HS-5 (cell line): ENCODE data around the gene RAB31.
A peak's percentile ranks its signal among the peaks of the same experiment; 100 is the strongest.

ENCODE experiments used
- DNase-seq: peaks from one replicate; pipeline ENCODE4 v3.0.0-alpha.2; 2012; ENCODE audit warnings: low read depth

Gene RAB31

DNA sequence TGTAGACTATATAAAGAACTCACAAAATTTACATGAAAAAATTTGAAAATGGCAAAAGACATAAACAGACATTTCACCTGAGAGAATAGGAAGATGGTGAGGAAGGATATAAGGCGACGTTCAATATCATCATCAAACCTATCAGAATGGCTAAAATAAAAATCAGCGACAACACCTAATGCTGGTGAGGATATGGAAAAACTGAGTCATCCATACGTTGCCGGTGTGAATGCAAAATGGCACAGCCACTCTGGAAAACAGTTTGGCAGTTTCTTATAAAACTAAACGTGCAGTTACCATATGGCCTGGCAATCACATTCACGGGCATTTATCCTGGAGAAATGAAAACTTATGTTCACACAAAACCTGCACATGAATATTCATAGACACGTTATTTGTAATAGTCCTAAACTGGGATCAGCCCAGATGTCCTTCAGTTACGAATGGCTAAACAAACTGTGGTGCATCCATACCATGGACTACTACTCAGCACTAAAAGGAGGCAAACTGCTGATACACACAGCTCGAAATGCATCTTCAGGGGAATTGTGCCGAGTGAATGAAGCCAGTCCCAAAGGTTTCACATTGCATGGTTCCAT is 114.6 kb downstream of the RAB31 start:
- DNase-seq, result no peak

DNA sequence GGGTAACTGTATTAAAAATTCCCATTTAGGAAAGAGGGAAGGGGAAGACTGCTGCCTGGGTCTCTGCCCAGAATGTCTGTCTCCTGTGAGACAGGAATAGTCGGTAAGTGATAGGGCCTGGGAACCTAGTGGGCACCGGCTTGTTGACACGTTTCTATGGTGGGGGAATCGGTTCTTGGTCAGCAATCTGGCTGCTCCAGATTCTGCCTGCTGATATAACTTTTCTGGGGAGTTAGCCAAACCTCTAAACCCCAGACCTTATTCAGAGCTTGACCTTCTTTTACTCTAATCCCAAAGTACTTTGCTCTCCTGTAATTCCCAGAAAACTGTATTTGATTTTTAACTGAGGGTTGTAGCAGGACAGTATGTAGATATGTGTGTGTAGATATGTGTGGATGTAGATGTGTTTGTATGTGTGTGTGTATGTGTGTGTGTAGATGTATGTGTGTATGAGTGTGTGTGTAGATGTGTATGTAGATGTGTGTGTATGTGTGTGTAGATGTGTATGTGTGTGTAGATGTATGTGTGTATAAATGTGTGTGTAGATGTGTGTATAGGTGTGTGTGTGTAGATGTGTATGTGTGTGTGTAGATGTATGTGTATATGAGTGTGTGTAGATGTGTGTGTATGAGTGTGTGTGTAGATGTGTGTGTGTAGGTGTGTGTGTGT is 115.8 kb downstream of the RAB31 start:
- no peak for DNase-seq

DNA sequence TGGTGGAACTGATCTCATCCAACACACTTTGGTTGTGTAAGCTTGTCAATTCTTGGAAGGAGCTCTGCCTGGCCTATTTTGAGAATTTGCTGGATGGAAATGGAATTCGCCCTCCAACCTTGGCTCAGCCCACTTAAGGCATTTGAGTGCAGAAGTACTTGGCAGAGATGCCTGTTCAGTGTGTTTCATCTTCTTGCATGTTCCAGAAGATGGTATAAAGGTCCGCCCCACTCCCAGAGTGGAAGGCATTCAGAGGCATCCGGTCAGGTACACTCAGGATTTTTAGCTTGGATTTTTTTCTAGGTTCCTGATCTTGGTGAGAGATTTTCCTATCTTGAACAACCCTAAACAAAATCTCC is 116.4 kb downstream of the RAB31 start:
- DNase-seq, result no peak

DNA sequence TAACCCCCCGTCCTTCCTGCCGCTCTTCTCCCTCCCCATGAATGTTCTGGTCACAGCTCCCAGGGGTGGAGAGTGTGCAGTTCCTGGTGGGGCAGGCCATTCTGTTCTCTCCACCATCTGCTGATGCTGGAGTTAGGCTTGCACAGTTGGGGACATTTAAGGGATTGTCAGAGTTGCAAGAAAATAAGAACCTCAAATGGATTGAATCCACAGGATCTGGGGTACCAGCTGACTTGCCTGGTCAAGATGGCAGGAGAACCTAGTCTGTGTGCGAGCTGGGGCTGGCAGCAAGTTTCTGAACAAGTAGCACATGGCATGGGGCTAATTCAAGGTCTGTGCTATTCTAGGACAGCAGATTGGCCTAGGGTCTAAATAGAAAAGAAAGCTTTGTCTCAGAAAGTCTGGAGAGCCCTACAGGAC is 116.9 kb downstream of the RAB31 start:
- no peak for DNase-seq

DNA sequence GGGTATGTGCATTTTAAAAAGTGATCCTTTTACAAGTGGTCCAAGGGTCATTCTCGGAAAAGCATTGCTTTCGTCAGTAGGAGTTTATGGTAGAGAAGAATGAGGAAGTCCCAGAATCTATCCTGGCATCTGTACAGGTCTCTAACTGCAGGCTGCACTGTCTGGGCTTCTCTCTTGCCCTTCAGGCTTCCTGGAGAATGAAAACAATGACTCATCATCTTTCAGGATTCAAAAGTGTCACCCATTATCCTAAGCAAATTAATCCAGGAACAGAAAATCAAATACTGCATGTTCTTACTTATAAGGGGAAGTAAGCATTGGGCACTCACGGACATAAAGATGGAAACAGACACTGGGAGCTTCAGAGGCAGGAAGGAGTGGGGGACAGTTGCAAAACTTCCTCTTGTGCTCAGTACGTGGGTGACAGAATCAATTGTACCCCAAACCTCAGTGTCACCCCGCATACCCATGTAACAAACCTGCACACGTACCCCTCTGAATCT is 117.5 kb downstream of the RAB31 start:
- peak; percentile 47 for DNase-seq

DNA sequence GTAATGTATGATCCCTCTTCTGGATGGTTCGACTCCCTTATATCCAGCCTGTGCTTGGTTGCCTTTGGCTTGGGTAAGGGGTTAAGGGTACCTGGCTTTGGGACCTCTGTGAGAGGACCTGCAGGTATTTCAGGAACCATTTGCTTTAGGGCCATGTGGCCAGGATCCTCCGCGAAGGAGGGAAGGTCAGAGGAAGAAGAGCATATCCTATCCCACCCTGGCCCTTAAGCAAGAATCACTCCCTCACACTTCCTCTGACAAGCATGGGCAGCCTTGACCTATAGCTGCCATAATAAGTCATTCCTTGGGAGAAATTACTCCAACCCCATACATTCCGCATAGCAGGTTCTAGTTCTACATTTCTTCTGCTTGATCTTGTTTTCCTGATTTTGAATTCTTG is 118.6 kb downstream of the RAB31 start:
- no peak for DNase-seq

DNA sequence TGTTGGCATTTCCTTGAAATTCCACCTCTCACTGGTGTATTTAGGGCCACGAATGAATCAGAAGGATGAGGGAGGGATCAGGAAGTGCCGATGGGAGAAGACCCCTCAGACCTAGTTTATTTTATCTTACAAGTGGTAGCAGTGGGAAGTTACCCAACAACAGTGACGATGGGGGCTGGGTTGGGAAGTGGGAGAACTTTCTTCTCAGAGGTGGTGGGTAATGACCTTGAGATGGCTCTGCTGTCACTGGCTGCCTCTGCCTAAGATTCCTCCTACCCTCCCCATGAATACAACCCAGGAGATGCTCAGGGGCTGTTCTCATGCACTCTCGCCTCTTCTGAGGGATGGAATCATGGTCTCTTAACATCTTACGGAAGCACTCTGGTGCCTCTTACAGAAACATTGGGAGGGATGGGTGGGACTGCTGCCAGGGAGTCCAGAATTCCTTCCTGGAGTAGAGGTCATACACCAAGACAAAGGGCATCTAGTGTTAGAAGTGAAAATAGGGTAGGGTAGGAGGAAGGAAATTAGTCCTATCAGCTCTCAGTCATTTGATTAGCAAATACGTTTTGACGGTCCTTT is 119.2 kb downstream of the RAB31 start:
- no peak for DNase-seq

DNA sequence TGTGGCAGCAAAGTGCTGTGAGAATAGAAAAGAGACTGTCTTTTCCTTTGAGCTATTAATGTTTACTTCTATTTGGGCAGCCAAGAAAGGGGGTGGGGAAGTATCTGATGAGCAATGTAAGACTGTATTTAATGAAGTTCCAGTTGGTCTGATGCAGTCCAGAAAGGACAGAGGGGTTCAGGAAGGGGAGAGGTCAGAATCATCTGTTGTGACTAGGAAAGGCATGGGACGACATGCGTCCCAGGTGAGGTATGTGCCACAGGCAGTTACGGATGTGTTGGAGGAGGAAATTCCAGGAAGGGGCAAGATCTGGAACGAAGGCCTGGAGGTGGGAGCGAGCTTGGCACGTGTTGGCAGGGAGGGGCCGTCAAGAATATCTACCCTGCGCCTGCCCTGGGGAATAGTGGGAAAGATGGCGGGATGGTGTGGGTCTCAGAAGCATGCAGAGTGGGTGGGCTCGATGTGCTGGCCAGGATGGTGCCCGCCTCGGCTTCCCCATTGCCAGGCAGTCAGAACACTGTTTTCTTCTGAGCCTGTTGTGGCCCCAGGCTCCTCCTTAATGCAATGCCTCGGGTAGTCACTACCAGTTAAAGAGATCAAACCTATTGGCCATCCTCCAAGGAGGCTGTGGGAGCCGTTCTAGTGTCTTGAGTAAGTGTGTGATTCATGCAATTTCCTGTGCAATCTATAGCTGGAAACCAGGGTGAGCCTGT is 119.8 kb downstream of the RAB31 start:
- DNase-seq, result peak; percentile 85

DNA sequence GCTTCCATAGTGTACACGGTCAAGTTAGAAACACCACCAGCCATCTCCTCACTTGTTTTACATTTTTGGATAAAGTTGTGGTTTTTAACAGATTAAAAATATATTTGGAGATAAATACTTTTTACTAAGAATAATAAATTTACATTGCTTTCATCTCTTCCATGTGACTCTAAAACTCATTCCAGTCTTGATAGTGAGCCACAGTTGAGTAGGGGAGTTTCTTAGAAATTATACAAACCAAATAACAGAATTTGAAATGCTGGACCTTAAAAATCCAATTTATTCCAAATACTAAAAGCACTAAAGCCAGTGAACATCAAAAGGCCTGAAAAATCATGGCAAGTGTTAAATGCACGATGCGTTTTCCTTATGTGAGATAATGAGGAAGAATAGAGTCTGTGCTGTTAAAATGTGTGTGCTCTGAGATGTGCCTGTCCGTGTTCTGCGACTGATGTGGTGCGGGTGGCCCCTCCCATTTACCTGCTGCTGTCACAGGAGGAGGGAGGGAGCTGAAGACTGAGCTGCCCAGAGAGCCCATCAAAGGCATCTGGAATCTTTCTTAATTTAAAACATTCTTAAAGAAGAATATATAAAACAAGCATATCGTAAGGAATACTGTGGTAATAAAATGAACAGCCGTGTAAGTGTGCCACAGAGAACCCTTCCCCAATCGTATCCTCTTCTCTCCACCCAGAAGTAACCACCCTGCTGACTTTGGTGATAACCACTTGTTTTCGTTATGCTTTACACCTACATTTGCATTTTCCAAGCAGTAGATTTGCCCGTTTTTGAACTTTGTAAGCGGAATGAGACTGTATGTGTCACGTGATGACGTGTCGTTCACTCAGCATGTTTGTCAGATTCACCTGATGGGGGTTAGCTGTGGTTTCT is 120.7 kb downstream of the RAB31 start:
- DNase-seq, result no peak

DNA sequence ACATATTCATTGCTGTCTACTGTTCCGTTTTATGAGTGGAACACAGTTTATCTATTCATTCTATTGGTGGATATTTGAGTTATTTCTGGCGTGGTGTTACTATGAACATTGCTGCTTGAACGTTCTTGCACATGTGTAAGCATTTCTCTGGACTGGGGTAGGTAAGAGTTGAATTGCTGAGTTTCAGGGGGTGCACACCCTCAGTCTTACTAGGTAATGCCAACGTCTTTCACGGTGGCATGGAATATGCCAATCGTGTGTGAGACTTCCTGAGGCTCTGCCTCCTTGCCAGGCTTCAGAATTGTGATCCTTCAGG is 121.3 kb downstream of the RAB31 start:
- no peak for DNase-seq

DNA sequence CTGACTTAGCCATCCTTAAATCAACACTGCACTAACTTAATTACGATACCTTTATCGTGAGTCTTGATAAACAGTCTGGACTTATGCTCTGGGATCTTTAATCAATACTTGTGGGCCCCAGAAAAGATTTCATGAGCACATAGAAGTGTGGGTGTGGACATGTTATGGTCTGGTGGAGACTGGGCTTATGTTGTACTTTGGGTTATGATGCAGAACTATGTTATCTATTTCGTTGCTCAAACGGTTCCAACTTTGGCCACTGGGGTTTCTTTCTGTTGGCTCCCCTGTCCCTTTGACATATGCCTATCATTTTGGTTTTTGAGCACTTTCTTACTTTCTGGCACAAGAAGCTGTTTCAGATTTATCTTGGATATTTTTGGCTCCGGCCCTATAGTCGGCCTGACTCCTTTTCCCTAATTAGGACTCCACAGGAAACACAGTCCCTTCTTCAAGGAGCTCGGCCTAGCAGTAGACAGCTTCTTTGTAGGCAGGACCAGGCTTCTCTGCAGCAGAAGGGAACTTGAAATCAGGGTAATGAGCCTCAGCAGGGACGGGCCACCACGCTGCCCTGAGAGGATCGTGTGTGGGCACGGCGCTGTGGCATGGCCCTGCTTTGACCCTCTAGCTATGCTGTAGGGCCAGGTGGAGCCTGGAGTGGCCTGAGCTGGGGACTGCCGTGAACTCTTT is 123.1 kb downstream of the RAB31 start:
- no peak for DNase-seq

DNA sequence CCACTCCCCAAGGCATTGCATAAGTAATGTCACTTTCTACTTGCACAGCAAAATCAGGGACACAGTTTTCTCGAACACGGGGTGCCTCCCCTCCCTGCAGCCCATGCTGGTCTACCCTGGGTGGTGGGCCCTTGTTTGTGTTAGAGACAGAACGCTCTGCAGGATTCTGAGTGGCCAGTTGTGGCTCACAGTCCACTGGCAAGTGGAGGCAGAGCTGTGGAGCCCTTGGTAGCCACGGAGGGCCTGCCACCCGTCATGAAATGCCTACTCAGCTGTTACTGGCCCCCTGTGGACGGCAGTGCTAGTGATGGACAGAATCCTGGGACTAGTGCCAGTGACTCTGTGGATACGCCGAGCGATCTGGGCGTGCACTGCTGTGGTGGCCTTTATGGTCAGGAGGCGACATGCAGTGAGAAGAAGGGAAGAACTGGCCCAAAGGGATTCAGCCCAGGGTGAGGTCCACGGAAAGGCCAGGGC is 123.7 kb downstream of the RAB31 start:
- DNase-seq, result no peak

DNA sequence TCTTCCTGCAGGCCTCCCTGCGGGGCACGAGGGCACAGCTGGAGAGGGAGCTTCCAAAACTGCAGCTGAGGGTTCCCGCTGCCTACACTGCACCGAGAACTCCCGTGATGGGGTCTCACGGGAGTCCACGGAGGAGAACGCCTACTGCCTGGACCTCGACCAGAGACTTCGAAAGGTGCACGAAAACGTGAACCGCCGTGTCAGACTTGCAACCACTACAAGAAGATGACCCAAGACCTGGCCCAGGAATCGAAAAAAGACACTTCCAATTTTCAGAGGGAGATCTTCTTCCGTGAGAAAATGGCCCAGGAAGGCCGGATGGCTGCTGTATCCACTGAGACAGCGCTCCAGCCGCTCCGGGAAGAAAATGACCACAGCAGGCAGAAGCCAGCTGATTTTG is 124.8 kb downstream of the RAB31 start:
- no peak for DNase-seq

DNA sequence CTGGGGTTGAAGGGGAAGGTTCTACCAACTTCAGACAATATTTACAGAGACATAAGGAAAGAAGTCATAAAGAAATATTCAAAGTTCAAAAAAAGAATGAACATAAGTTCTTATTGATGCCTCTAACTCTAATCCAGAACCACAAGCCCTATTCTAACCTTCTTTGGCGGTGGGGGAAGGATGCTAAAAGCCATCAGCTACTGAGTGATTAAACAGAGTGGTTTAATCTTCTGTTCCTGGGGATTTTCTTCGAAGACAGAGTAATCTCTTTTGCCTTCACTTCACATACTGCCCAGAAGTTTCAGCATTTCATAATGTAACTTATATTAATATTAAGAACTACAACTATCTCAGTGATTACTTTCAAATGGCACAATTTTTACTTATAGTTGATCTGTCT is 126.5 kb downstream of the RAB31 start:
- DNase-seq, result no peak

DNA sequence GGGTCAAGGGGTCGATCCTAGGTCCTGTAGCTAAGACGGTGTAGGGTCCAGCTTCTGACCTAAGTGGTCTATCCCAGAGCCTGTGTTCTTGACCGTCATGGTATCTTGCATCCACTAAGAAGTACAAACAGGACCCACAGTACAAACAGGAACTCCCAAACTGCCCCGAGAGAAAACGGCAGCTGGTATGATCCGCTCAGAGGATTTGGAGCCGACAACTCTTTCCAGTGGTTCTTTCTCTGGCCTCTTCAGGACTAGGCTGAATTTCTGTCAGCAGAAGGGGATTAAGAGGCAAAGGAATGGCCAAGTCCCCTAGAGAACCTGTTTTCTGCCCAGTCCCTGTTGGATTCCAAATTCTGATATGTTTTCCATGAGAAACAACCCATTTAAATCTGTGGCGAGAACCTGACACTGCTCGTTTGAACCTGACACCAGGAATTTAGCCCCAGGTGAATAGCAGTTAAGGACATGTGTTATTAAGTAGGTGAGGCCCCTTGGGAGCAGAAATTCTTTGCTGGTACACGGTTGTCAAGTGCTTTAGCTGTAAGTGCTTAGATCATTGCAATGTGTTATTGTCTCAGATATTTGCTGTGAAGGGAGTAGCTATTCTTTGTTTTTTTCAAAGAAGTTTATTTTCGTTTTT is 127.1 kb downstream of the RAB31 start:
- DNase-seq, result no peak

DNA sequence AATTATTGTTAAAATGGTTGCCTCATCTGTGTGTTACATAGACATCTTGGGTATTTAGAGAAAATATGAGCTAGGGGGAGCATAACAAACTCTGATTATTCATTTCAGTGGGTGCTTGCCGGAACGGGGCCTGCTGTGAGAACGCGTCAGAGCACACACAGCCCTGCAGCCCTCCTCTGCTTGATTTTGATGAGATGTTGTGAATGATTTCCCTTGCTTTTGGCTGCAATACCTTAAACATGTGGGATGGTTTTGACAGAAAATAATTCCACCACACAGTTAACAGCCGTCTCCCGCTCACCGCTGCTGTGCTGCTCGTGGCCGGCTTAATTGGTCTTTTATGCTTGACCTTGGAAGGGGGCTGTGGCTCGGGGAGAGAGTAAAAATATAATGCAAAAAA is 127.7 kb downstream of the RAB31 start:
- no peak for DNase-seq

DNA sequence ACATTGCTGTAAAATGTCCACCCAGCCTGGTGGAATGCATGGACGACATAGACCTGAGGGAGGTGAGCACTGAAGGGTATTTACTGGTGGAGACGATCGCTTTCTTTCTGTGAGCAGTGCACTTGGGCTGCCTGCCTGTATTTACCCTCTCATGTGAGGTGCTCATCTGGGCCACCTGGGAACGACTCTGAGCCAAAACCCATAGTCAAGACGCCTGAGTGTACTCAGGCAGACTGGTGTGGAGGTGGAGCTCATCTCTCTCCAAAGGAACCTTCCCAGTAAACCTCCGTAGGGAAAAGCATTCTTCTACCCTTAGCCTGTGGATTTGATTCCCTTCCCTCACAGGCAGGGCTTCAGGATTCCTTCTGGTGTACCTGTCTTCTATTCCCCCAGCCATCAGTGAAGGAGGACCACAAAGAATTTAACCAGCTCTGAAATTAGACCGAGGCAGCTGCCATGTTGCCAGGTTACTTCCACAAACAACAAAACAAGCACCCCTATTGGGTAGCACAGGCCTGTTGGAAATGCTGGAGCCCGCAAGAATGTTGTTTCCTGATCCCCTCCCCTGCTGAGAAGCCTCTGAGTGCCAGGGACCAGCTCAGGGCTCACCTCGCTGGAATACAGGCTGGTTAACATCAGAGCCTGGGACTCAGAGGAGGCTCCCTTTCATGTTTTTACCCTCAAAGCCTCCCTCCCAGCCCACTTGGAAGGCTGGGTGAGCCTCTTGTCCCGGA is 130.2 kb downstream of the RAB31 start:
- no peak for DNase-seq

DNA sequence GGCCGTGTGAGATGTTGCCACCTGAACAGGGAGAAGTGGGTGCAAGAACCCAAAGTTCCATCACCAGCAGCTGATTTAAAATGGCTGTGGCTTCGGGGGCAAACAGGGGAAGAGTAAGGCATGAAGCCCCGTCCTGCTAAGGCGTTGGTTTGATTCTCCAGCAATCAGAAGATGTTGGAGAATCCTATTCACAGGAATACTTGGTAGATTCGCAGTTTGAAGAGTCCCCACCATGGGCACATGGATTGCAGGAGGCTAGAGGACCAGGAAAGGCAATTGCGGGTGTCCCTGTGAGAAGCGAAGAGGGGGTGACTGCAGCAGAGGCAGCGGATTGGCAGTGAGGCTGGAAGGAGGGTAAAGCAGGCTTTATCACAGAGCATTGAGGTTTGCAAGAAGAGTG is 131.1 kb downstream of the RAB31 start:
- DNase-seq, result no peak

DNA sequence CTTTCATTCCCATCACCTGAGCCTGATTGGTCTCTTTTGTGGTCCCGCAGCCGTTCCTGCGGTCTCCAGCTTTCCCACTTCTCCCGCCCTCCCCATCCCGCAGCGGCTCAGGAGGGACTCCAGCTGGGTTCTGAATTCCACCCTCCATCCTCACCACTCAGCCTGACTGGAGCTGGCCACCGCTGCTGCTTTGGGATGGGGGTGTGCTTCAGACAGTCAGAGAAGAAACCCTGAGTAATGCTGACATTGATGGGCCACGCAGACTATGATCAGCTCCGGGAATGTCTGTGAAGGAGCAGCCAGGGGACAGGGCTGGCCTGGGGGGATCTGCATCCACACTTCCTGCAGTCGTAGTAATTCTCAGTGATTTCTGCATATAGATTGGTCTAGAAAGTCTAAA is 131.8 kb downstream of the RAB31 start:
- DNase-seq, result no peak

DNA sequence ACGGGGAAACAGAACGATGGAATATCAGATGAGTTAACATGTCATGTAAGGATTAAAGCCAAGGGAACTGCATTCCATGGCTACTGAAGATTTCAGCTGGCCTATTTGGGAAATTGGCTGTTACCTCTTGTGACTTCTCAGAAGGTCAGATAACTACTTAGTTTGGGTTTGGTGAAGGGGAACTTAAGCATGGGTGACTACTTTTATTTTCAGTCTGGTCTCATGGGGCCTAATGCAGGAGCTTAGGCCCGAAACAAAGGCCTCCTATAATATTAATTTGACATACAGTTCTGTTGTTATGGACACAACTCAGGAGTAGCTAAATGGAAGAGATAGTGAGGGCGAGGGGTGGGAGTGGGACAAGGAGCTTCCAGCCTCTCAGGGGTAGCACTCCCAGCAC is 133.7 kb downstream of the RAB31 start:
- no peak for DNase-seq
